Measurements from ENCODE around the gene NDUFA1.

- TF ChIP-seq, protein P1, sequence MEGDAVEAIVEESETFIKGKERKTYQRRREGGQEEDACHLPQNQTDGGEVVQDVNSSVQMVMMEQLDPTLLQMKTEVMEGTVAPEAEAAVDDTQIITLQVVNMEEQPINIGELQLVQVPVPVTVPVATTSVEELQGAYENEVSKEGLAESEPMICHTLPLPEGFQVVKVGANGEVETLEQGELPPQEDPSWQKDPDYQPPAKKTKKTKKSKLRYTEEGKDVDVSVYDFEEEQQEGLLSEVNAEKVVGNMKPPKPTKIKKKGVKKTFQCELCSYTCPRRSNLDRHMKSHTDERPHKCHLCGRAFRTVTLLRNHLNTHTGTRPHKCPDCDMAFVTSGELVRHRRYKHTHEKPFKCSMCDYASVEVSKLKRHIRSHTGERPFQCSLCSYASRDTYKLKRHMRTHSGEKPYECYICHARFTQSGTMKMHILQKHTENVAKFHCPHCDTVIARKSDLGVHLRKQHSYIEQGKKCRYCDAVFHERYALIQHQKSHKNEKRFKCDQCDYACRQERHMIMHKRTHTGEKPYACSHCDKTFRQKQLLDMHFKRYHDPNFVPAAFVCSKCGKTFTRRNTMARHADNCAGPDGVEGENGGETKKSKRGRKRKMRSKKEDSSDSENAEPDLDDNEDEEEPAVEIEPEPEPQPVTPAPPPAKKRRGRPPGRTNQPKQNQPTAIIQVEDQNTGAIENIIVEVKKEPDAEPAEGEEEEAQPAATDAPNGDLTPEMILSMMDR (optimal IDR thresholded peaks at IDR 0.05 in 1 of 3, IDR thresholded peaks at IDR 0.05 in 1 of 3, conservative IDR thresholded peaks at IDR 0.05 in 1 of 3; ENCODE audit: extremely low read depth in 1 of 3, insufficient read depth in 2 of 3, low read length in 3 of 3) = no peak
- no peak for TF ChIP-seq EZH2 (IDR thresholded peaks at IDR 0.05; ENCODE audit: low read length)
These were observed 29.3 kb downstream of the NDUFA1 start for GRCh38 chrX:119900976-119901375.
